GM21619 (cell line): ENCODE measurements around the gene COX10.
"Not testable (repeated sequence)": the region's sequence is repeated elsewhere in the genome, so short reads cannot be mapped to it uniquely, and the experiment has no call there.

Experiments
- ATAC-seq: cut with Tn5 transposase; IDR thresholded peaks from one replicate; pipeline ENCODE4 v1.9.1; 2021; ENCODE audit not compliant: unreplicated experiment

Gene COX10

DNA sequence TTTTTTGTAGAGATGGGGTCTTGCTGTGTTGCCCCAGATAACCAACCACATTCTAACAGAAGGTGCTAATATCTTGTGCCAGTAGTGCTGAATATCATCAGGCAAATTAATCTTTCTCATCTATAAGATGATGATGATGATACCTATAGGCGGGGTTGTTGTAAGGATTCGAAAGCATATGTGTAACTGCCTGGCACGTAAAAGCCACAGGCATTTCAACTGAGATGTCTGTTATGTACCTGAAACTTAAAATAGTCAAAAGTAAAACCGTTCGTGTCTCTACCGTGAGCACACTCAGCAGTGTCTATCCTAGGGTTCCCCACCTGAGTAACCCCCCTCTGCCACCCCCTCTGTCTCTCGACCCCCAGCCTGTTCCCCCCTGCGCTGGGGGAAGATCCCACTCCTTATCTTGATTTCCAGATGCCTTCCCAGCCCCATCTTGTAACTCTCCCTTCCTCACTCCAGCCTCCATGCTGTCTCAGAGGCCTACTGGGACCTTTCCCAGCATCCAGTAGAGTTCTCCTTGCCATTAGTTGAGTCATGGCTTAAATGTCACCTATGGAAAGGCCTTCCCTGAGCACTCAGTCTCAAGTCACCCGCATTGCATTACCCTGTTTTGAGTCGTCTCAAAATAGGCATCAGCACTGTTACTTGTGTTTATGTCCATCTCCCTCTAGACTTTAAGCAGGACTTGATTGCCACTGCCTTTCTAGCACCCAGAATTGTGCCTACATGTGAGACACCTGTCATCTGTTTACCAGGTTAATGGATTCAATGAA lies 133.3 kb downstream of the COX10 start:
- ATAC-seq: no peak

DNA sequence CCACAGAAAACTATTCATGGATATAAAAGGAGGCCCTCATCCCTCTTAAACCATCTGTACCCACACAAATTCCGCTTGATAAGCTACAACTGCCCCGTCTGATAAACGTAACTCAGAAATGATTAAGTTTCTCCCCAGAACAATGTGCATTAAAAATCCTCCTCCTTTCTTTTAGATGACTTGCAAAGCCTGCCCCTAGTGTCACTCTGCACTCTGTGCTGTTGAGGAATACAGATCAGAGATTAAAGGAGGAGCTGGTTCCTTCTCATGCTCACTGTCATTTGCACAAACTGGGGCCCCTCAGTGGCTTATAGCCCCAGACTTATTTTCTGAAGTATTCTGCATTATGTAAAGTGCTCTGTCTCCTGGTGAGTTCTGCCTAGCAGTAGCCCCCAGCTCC lies 134.1 kb downstream of the COX10 start:
- ATAC-seq: no peak

DNA sequence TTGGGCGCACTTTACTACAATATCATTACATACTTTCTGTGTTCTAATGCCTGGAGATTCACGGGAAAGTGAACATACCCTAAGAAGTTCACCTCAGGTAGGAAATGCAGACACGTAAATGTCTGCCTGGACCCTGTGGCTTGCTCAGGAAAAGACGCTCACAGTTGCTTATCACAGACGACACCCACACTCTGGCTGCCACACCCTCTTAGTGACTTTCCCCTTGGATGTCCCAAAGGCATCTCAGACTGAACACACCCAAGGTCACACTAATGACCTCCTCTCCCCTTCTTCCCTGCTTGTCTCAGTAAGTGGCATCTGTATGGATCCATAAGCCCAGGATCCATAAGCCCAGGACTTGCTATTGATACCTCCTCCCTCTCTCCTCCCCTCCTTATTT lies 134.8 kb downstream of the COX10 start:
- no peak for ATAC-seq

DNA sequence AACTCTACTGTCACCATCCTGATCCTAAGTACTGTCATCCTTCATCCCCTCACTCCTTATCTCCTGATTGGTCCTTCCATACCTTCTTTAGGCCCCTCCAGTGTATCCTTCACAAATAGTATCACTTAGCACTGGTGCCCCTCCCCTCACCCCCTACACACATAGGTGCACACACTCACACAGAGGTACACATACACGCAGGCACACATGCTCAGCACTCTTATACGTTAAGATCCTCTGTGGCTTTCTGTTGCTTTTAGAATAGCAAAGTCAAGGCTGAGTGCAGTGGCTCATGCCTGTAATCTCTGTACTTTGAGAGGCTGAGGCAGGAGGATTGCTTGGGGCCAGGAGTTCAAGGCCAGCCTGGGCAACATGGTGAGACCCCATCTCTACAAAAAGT lies 135.2 kb downstream of the COX10 start:
- ATAC-seq: no peak

DNA sequence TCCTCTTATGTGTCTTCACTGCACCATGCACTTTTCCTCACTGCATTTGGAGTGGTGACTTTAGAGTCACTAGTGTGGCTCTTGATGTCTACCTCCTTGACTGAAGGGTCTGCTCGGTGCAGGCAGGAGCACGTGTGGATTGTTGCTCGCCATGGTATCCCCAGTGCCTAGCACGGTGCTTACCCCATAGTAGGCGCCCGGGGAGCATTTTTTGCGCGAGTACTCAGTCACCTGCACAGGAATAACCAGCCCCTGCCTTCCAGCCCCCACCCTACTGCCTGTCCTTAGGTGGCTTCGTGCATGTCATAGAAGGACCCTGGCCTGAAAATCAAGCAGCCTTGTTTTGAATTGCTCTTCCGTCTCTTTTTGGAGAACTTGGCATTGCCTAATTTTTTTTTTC lies 136.1 kb downstream of the COX10 start:
- ATAC-seq: no peak

DNA sequence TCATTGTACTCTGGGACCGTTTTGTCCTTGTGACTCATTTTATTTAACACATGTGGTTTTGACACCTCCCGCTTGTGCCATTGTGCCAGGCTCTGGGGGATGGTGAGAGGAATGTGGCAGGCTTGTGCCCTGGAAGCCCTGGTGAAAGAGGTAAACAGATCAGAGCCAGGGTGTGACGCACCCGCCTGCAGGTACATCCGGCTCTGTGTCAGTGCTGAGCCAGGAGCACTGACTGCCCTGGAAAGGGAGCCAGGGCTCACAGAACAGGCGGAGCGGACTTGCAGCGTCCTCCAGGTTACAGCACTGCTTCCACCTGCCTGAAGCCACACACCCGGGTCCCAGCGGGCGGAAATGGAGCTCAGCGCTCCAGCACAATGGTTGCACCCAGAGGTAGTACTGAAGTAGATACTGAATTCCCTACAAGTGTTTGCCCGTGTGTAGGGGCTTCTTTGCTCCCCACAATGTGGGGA lies 136.7 kb downstream of the COX10 start:
- no peak for ATAC-seq

DNA sequence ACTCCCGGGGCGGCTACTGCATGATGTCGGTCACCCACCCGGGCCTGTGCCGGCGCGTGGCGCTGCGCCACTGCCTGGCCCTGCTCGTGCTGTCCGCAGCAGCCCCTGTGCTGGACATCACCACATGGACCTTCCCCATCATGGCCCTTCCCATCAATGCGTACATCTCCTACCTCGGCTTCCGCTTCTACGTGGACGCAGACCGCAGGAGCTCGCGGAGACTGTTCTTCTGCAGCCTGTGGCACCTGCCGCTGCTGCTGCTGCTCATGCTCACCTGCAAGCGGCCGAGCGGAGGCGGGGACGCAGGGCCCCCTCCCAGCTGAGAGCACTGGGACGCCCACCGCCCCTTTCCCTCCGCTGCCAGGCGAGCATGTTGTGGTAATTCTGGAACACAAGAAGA lies 137.6 kb downstream of the COX10 start:
- ATAC-seq: no peak

DNA sequence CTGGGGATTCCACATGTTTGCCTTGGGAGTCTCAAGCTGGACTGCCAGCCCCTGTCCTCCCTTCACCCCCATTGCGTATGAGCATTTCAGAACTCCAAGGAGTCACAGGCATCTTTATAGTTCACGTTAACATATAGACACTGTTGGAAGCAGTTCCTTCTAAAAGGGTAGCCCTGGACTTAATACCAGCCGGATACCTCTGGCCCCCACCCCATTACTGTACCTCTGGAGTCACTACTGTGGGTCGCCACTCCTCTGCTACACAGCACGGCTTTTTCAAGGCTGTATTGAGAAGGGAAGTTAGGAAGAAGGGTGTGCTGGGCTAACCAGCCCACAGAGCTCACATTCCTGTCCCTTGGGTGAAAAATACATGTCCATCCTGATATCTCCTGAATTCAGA lies 138.5 kb downstream of the COX10 start:
- no peak for ATAC-seq

DNA sequence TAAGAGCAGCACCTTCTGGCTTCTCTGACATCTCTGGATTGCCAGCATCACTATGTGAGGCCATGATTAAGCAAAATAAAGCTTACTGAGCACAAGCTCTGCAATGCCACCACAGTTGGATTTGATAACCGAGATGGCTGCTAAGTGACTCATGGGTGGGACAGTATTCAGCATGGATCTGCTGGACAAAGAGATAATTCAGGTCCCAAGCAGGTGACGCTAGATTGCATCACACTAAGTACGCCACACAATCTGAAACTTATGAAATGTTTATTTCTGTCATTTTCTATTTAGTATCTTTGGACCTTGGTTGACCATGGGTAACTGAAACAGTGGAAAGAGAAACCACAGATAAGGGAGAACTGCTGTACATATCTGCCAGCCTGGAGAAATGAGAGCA lies 139.9 kb downstream of the COX10 start:
- no peak for ATAC-seq

DNA sequence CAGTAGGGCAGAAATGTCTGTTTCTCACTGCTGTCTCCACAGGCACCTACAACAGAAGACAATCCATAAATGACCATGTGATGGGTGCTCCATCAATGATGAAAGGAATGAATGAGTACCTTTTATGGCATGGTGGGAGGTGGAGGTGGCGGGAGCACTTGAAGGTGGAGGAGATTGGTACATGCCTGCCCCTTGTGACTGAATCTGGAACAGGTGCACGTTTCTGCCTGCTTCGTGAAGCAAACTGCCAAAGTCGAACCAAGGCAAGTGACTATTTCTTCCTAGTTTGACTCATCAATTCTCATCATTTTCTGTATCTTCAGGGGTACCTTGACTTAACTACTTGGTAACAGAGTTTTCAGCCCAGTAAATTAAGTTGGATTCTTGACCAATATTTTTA lies 141.9 kb downstream of the COX10 start:
- no peak for ATAC-seq

DNA sequence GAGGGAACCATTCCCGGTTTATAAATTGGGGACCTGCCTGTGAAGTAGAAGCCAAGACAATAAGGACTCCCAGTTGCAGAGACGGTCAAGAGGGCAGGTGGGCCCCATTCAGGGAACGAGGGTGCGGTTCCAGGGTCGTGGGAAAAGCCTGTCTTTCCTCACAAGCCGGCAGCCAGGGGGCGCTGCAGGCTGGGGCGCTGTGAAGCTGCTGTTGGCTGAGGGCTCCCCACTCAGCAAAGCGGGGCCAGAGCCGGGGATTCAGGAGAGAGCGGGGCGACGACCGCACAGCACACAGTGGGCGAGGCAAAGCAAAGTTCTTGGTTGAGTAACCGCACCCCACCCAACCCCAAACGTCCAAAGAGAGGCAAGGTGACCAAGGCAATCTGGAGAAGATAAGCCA lies 142.5 kb downstream of the COX10 start:
- no peak for ATAC-seq

DNA sequence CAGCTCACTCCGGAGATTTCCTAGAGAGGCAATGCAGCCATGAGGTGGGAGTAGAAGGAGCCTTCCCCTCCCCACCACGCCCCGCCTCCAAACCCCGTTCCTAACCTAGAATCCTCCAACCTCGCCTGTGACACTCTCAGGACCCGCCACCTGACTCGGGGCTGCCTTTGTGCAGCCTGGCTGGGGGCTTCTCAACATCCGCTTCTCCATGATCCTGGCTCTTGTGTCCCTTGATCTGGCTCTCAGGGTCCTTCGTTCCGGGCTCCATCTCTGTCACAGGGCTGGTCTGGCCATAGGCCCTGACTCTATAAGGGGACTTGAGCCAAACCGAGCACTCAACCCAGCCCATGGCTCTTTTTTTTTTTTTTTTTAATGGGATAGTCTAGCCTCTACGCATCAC lies 143.1 kb downstream of the COX10 start:
- ATAC-seq: no peak

DNA sequence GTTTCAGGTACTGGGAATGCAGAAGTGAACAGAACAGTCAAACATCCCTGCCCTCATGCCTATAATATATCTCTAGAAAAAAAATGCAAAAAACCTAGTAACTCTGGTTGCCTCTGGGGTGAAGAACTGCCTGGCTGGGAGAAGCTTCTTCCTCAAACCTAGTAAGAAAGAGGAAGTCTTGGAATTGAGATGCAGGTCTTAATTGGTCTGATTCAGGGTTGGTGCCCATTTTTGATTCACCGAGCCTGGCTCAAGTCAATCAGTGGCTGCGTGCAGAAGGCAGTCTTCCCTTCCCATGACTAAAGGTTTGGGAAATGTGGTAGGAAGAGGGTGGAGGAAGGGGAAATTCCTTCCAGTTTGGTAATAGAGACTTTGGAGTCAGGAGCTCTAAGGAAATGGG lies 145.0 kb downstream of the COX10 start:
- no peak for ATAC-seq

DNA sequence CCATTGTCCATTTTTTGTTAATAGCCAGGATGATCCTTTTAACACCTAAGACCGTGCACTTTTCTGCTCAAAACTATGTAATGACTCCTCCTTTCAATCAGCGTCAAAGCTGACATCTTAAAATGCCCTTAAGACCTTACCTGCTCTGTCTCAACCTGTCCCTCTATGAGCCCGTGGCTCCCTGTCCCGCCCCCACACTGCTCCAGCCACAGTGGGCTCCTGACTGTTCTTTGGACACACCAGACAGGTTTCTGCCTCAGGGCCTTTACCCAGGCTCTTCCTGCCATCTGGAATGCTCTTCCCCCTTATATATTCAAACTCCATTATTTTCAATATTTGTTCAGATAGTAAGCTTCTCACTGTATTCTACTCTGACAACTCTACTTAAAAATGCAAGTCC lies 153.3 kb downstream of the COX10 start:
- no peak for ATAC-seq

DNA sequence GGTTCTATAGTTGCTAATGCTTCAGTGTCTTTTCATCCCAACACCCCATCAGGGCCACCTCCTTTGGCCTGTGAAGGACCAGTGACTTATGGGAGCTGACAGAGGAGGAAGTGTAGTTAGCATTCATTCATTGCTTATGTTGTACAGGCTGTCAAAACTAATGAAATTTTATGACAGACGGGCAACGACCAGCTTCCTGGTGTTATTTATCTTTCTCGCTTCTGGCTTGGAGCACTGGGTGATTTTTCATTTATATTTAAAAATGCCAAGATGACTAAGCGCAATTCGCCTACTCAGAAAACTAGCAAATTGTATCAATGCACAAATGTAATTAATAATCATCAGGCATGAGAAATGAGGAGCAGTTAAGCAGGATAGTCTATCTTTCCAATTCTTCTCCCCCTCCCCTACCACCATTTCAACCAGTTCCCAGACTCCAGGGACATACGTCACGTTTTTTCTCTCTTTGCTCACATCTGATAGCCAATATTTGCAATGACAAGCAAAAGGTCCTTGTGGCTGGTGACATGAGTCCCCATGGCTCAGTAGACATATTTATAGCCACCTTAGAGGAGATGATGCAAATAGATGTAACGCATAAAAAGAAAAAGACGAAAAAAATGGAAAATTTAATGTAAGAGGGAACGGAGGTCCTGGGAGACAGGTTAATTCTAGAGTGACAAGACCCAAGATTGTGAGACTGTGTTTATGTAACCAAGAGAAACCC lies 156.1 kb downstream of the COX10 start:
- no peak for ATAC-seq

DNA sequence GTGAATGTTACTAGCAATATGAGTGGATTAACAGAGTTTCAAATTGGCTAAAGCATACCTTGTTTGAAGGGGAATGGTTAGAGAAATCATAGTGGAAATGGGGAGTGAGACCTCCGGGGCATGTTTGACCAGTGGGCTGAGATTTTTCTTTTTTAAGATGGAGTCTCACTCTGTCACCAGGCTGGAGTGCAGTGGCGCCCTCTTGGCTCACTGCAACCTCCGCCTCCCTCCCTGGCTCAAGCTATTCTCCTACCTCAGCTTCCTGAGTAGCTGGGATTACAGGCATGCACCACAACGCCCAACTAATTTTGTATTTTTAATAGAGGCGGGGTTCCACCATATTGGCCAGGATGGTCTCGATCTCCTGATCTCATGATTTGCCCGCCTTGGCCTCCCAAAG lies 157.7 kb downstream of the COX10 start:
- ATAC-seq: no peak

DNA sequence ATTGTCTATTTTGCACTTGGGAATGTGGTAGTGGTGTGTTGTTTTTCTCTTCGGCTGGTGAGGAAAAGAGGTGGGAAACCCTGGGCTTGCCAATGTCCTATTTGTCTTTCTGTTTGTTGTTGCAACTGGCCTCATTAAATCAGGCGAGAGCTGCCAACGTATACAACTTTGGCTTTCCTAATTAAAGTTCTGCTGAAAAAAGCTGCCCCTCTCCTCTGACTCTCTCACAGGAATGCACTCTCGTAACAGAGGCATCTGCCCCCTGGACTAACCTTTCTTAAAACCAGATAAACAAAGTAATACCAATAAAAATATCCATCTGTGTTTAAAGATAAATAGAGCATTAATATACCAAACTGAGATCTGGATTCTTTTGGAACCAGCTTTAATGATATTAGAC lies 159.6 kb downstream of the COX10 start:
- ATAC-seq: no peak

DNA sequence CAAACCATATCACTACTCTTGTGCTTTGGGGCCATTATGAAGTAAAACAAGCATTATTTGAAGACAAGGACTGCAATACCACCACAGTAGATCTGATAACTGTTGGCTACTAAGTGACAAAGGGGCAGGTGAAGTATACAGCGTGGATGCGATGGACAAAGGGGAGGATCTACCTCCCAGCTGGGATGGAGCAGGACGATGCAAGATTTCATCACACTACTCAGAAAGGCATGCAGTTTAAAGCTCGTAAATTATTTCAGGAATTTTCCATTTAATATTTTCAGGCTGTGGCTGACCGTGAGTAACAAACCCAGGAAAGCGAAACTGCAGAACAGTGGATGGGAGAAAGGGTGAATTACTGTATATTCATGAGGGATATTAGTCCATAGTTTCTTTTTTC lies 161.9 kb downstream of the COX10 start:
- not testable (repeated sequence) for ATAC-seq

DNA sequence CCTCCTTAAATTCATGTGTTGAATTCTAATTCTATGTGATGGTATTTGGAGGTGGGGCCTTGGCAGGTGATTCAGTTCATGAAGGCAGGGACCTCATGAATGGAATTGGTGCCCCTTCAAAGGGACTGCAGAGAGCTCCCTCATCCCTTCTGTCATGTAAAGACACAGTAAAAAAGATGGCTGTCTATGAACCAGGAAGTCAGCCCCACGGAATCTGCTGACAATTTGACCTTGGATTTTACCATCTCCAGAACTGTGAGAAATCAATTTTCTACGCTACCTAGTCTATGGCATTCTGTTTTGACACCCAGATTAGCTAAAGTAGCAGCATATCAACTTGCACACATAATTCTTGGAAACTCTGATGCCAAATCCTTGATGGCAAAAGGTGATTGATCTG lies 165.7 kb downstream of the COX10 start:
- ATAC-seq: not testable (repeated sequence)

DNA sequence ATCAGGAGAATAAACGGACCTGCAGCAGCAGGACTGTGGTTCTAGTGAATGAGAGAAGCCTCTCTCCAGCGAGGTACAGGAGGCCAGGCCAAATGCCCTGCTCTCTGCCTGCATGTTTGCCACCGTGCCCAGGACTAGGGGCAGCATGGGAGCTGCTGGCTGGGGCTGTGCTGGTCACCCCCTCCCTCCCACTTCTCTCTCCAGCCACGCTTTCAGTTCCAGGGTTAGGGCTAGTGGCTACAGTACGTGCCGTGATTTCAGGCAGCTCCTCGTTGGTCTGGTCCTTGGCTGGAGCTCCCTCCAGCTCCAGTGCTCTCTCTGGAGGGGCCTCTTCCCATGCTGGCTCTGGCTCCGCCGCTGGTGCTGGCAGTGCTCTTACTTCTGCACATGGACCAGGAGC lies 166.7 kb downstream of the COX10 start:
- not testable (repeated sequence) for ATAC-seq

DNA sequence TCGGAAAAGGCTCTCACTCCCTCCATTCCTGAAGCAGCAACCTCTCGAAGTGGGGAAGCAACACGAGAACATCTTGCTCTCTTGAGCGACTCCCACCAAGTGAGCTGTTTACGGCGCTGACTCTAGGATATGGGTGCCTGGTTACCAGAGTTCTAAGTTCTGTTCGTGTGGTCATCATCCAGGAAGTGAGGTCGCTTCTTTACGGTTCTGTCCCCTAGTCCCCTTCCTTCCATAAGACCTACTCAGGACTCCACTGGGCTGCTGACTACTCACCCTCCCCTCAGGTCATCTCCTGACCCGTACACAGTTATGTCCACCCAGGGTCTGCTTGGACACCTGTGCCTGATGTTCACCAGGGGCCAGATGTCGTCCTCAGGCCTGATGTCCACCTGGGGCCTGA lies 167.5 kb downstream of the COX10 start, which contains the start of gene CDRT15:
CDRT15 (minus strand) TSS at position 101 of the 400 bp plus-strand sequence; CDS start at position 72, 29 bp downstream.
- not testable (repeated sequence) for ATAC-seq

DNA sequence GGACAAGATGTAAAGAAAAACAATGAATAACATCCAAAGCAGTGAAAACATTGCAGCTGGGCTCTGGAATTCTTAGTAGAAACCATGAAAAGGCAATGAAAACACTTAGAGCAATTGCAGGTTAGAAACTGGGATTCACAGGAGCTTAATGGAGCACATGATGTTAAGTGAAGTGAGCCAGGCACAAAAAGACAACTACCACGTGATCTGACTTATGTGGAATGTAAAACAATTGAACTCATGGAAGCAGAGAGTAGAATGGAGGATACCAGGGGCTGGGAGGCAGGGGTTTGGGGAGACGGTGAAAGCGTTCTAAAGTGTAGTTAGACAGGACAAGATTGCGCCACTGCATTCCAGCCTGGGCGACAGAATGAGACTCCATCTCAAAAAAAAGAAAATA lies 170.0 kb downstream of the COX10 start:
- ATAC-seq: not testable (repeated sequence)
